Panc1 (cell line): ENCODE data around the gene NEK4. TPM values are rescaled to one million over a fixed set of nuclear protein-coding genes. Genes with fewer than 3 reads are reported as not detected.

ENCODE experiments used
- ATAC-seq: fragments of 200-7000 bp; cut with Tn5 transposase; 2 replicates; pipeline ENCODE4 v1.9.1; 2020; ENCODE audit warnings: mild to moderate bottlenecking, moderate library complexity
- BruUV-seq: library from RNA; stranded (reverse); fragments of 400-500 nt; replicated peaks from 2 replicates; lab custom pipeline; 2021; lab: Mats Ljungman, UMichigan
- CTCF ChIA-PET: fragments of 300-600 bp; sonication (Branson Sonifier 250); formaldehyde crosslinking; loops from one replicate; lab custom pipeline; 2022; ENCODE audit warnings: antibody characterized with exemption; lab: Charles Lee
- POLR2A ChIA-PET: fragments of 300-600 bp; sonication (Branson Sonifier 250); formaldehyde crosslinking; loops from one replicate; lab custom pipeline; 2022; ENCODE audit warnings: antibody characterized with exemption; lab: Charles Lee
- DNase-seq: peaks from one replicate; pipeline ENCODE4 v3.0.0-alpha.2; 2010; ENCODE audit warnings: low read depth, low spot score
- H3K27ac ChIP-seq: 2 replicates; pipeline ENCODE4 v1.5.1; 2011; ENCODE audit warnings: mild to moderate bottlenecking, low read length, inconsistent platforms
- H3K27me3 ChIP-seq: fragments of 200-500 bp; sonication (Bioruptor generic); 2 replicates; pipeline ENCODE4 v1.6.0; 2014; ENCODE audit warnings: low read length, inconsistent platforms; ENCODE audit not compliant: control insufficient read depth, insufficient read depth
- H3K36me3 ChIP-seq: fragments of 200-500 bp; sonication (Bioruptor generic); 2 replicates; pipeline ENCODE4 v1.5.1; 2014; ENCODE audit warnings: inconsistent platforms, mild to moderate bottlenecking, low read length, moderate library complexity; ENCODE audit not compliant: control insufficient read depth, insufficient read depth
- H3K4me1 ChIP-seq: 2 replicates; pipeline ENCODE4 v1.5.1; 2011; ENCODE audit warnings: inconsistent platforms, mild to moderate bottlenecking, low read length, moderate library complexity; ENCODE audit not compliant: control insufficient read depth, insufficient read depth
- H3K4me3 ChIP-seq, 2 experiments: 2 replicates each; pipeline ENCODE4 v1.5.1; 2011 to 2012; ENCODE audit warnings: low read depth in 2 of 2, low read length in 2 of 2, mild to moderate bottlenecking in 2 of 2, inconsistent platforms in 1 of 2, moderate library complexity in 1 of 2
- H3K9me3 ChIP-seq: fragments of 200-500 bp; sonication (Bioruptor generic); 2 replicates; pipeline ENCODE4 v1.5.1; 2014; ENCODE audit warnings: low read depth, mild to moderate bottlenecking, inconsistent platforms, low read length, moderate library complexity; ENCODE audit not compliant: control insufficient read depth, insufficient read depth
- POLR2AphosphoS5 ChIP-seq: IDR thresholded peaks from 2 replicates; pipeline ENCODE4 v1.6.1; 2012; ENCODE audit warnings: mild to moderate bottlenecking, low read depth, low read length, moderate library complexity
- SIN3A ChIP-seq: IDR thresholded peaks from 2 replicates; pipeline ENCODE4 v1.6.1; 2012; ENCODE audit warnings: low read depth, mild to moderate bottlenecking, low read length, moderate library complexity, borderline replicate concordance; ENCODE audit not compliant: insufficient read depth
- TCF7L2 ChIP-seq: IDR thresholded peaks from 2 replicates; pipeline ENCODE4 v1.6.1; 2011; ENCODE audit warnings: mild to moderate bottlenecking, low read depth, low read length, inconsistent platforms
- in situ Hi-C: cut with HindIII; loops from 2 replicates; pipeline ENCODE4 v1.10.0; 2016; ENCODE audit warnings: low sequenced_read_pairs, low pct_unique_long_range_greater_than_20kb
- intact Hi-C: fragments of 100-400 bp; cut with micrococcal nuclease; formaldehyde crosslinking; loops from one replicate; pipeline ENCODE4 v1.10.0; 2022; ENCODE audit not compliant: unreplicated experiment
- total RNA-seq: library from RNA; stranded (reverse); gene quantifications from one replicate; pipeline ENCODE4 v1.2.1, GENCODE V29; 2021; ENCODE audit not compliant: unreplicated experiment
- TF ChIP-seq, protein P1 (sequence below), 2 experiments: IDR thresholded peaks; 2 replicates each; pipeline ENCODE4 v1.6.1; 2011 to 2012; ENCODE audit warnings: low read depth in 2 of 2, control low read depth in 1 of 2, low read length in 1 of 2, mild to moderate bottlenecking in 1 of 2, moderate library complexity in 1 of 2; ENCODE audit not compliant: insufficient read depth in 1 of 2
- TF ChIP-seq, protein P2 (sequence below): fragments of 450-650 bp; IDR thresholded peaks from 2 replicates; pipeline ENCODE4 v1.5.1; 2017; ENCODE audit warnings: mild to moderate bottlenecking

NEK4 gene
- total RNA-seq, 1 experiment from 2014 or later, result 22.9 TPM

DNA sequence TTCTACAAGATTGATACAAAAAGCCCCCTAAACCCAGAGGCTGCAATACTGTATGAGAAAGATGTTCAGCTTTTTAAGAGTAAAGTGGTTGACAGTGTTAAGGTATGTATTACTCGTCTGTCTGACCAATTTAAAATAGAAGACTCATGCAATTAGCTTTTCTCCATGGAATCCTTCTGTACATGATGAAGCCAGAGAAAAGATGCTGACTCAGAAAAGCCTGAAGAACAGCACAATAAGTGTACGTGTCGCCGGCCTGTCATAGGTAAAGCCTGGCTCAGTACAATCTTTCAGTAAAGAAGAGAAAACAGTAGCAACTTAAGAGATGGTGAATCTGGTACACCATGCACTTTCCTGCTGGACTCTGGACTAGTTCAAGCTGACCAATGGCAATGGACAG is 16.4 kb downstream of the NEK4 start:
- Histone ChIP-seq H3K27me3 (no peaks in the 10 kb centered on the region), H3K9me3 (no peaks in the 10 kb centered on the region), H3K4me1 (no peaks in the 10 kb centered on the region), H3K27ac (no peak overlapping the region), H3K36me3 (0 out of 2 replicates have a peak, but pooled peaks cover 3% of the 10 kb centered on the region), H3K4me3 (no peak overlapping the region)
- TF ChIP-seq SIN3A (no peak), POLR2AphosphoS5 (no peak), TCF7L2 (no peak)
- TF ChIP-seq, protein P1, sequence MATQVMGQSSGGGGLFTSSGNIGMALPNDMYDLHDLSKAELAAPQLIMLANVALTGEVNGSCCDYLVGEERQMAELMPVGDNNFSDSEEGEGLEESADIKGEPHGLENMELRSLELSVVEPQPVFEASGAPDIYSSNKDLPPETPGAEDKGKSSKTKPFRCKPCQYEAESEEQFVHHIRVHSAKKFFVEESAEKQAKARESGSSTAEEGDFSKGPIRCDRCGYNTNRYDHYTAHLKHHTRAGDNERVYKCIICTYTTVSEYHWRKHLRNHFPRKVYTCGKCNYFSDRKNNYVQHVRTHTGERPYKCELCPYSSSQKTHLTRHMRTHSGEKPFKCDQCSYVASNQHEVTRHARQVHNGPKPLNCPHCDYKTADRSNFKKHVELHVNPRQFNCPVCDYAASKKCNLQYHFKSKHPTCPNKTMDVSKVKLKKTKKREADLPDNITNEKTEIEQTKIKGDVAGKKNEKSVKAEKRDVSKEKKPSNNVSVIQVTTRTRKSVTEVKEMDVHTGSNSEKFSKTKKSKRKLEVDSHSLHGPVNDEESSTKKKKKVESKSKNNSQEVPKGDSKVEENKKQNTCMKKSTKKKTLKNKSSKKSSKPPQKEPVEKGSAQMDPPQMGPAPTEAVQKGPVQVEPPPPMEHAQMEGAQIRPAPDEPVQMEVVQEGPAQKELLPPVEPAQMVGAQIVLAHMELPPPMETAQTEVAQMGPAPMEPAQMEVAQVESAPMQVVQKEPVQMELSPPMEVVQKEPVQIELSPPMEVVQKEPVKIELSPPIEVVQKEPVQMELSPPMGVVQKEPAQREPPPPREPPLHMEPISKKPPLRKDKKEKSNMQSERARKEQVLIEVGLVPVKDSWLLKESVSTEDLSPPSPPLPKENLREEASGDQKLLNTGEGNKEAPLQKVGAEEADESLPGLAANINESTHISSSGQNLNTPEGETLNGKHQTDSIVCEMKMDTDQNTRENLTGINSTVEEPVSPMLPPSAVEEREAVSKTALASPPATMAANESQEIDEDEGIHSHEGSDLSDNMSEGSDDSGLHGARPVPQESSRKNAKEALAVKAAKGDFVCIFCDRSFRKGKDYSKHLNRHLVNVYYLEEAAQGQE (IDR thresholded peaks at IDR 0.05; ENCODE audit: insufficient read depth in 1 of 2, low read depth in 2 of 2, low read length in 1 of 2), result no peak
- TF ChIP-seq, protein P2, sequence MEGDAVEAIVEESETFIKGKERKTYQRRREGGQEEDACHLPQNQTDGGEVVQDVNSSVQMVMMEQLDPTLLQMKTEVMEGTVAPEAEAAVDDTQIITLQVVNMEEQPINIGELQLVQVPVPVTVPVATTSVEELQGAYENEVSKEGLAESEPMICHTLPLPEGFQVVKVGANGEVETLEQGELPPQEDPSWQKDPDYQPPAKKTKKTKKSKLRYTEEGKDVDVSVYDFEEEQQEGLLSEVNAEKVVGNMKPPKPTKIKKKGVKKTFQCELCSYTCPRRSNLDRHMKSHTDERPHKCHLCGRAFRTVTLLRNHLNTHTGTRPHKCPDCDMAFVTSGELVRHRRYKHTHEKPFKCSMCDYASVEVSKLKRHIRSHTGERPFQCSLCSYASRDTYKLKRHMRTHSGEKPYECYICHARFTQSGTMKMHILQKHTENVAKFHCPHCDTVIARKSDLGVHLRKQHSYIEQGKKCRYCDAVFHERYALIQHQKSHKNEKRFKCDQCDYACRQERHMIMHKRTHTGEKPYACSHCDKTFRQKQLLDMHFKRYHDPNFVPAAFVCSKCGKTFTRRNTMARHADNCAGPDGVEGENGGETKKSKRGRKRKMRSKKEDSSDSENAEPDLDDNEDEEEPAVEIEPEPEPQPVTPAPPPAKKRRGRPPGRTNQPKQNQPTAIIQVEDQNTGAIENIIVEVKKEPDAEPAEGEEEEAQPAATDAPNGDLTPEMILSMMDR, result no peak
- no TSS peak for BruUV-seq
- in situ Hi-C loops, result no loop called here
- intact Hi-C loops, result no loop called here
- ChIA-PET CTCF (no interaction called here), POLR2A (no interaction called here)
- DNase-seq, result no peak
- no peak for ATAC-seq

DNA sequence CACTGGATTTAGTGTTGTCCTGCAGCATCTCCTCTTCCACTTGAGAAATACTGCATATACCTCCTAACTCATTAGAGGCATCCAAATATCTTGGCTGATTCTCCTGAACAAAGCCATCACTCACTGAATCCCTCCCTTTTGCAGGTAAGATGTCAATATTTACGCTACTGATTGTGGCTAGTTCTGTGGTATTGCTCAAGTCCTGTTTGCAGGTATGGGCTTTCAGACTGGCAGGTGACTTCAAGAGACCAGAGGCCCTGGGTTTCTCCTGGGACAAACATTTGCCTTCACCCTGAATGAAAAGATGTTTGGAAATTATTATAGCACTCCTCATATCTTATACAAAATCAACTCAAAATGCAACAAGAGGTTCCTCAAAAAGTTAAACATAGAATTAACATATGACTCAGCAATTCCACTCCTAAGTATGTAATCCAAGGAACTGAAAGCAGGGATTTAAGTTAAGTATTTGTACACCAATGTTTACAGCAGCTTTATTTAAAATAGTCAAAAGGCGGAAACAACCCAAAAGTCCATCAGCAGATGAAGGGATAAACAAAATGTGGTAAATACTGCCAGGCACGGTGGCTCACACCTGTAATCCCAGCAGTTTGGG is 18.6 kb downstream of the NEK4 start:
- CTCF ChIA-PET, result no interaction called here

More for the DNA sequence above, 18.6 kb downstream of the NEK4 start:
- Histone ChIP-seq H3K27me3 (no peaks in the 10 kb centered on the region), H3K4me3 (no peak overlapping the region), H3K4me1 (no peaks in the 10 kb centered on the region), H3K36me3 (0 out of 2 replicates have a peak, but pooled peaks cover 3% of the 10 kb centered on the region), H3K27ac (no peak overlapping the region), H3K9me3 (no peaks in the 10 kb centered on the region)
- in situ Hi-C loops (no loop called here), intact Hi-C loops (no loop called here)
- POLR2A ChIA-PET, result no interaction called here
- no peak for DNase-seq
- no TSS peak for BruUV-seq
- TF ChIP-seq, protein P2, result no peak
- TF ChIP-seq POLR2AphosphoS5 (no peak), TCF7L2 (no peak), SIN3A (no peak)
- TF ChIP-seq, protein P1 (IDR thresholded peaks at IDR 0.05; ENCODE audit: insufficient read depth in 1 of 2, low read depth in 2 of 2, low read length in 1 of 2), result no peak
- no peak for ATAC-seq
